GM12872 (cell line): ENCODE measurements around the gene MRGPRX4.

Experiments used
- CTCF ChIP-seq: IDR thresholded peaks from 3 replicates; pipeline ENCODE4 v1.5.1; 2011; ENCODE audit warnings: low read depth, mild to moderate bottlenecking, low read length, moderate library complexity; ENCODE audit not compliant: insufficient read depth

MRGPRX4 gene

GRCh38 chr11:18145837-18146236 lies 26.8 kb upstream of the MRGPRX4 start:
- TF ChIP-seq CTCF, result no peak

- no peak for TF ChIP-seq CTCF
Observed at GRCh38 chr11:18151581-18151980, 21.1 kb upstream of the MRGPRX4 start.

- TF ChIP-seq CTCF, result no peak
Observed at GRCh38 chr11:18168372-18168771, 4.3 kb upstream of the MRGPRX4 start.

- TF ChIP-seq CTCF, result peak; percentile 85
Observed at GRCh38 chr11:18171377-18172000, 1.1 kb upstream of the MRGPRX4 start.

GRCh38 chr11:18173225-18173866 lies 709 bp downstream of the MRGPRX4 start:
- no peak for TF ChIP-seq CTCF

DNA sequence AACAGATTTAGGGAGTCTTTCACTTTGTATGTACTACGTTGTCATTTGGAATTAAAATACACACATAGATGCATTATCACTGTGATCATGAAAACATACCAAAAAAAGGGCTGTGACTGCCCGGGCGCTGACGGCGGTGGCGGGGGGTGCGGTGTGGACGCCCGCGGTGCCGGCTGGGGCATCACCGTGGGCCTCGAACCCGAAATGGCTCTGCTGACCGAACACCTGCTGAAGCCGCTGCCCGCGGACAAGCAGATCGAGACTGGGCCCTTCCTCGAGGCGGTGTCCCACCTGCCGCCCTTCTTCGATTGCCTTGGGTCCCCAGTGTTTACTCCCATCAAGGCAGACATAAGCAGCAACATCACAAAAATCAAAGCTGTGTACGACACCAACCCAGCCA lies 16.2 kb downstream of the MRGPRX4 start:
- no peak for TF ChIP-seq CTCF

- no peak for TF ChIP-seq CTCF
Observed at GRCh38 chr11:18191376-18191775, 18.7 kb downstream of the MRGPRX4 start.
